Inferior parietal cortex (tissue), 1 donor: ENCODE measurements around the gene NADSYN1.
A peak's percentile ranks its signal among the peaks of the same experiment; 100 is the strongest.
"Not testable (repeated sequence)": the region's sequence is repeated elsewhere in the genome, so short reads cannot be mapped to it uniquely, and the experiment has no call there.

ENCODE experiments used
- DNase-seq: peaks from one replicate; pipeline ENCODE4 v3.0.0-alpha.2; 2016; ENCODE audit errors: extremely low spot score

Gene NADSYN1

DNA sequence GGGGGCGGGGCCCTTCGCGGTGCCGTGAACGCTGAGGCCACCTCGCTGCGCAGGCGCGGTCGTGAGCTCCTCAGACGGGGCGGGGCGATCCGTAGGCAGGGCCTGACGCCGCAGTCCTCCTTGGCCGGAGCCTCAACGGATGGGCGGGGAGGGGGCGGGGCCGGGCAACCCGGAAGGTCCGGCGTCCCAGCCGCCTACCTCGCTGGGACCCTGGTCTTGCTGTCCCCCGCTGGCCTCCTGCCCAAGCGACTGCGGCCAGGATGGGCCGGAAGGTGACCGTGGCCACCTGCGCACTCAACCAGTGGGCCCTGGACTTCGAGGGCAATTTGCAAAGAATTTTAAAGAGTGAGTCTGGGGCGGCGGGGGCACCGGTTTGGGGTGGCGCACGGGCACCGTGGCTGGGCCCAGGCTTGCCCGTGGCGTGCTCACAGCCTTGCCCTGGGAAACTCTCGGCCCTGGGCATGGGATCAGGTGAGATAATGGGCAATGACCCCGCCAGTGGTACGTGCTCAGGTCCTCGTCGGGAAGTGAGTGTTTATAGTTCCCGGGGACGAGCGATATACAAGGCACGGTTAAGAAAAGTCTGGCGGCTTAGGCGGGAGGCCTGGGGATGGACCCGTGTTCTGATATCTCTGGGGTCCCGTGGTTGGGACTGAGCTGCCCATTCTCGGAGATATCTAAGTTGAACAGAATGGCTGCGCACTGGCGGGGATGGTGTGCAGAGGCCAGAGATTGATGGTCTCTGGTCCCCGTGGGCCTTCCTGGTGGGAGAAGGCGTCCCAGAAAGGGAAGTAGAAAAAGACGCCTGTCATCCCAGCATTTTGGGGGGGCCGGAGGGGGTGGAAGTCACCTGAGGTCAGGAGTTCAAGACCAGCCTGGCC is at the start of gene NADSYN1:
TSS of gene NADSYN1 (plus strand) at position 167 of the 881 bp plus-strand sequence. CDS start at position 261, 94 bp downstream.
- DNase-seq: peak; percentile 89

DNA sequence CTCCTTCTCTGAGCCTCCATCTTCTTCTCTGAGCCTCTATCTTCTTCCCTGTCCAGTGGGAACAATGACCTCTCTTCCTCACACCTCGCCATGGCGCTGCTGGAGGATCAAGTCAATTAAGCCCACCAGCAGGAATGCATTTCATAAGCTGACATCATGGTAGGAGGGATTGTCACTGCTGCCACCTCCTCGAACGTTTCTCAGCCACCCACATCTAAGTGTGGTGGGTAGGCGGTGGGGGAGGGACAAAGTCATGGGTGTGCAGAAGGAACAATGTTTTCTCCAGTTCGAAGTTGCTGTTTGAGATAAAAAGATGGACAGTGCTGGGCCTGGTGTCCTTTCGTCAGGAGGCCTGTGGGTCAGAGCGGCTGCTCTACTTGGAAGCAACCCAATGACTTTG is 48.8 kb upstream of the NADSYN1 start:
- no peak for DNase-seq

DNA sequence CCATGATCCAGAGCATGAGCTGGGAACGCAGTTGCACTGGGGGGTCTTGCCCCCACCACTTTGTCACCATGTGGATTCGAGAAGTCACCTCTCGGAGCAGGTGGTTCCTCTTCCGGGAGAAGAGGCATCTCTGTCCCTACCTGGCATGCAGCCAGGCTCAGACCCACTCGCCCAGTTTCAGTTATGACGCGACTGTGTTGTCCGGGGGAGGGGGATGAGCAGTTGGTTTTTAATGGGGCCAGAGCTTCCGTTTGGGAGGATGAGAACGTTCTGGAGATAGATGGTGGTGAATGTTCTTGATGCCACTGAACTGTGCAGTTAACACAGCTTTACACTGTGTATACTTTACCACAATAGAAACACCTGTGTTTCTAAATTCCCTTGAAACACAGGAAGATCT is 46.3 kb upstream of the NADSYN1 start:
- DNase-seq: no peak

DNA sequence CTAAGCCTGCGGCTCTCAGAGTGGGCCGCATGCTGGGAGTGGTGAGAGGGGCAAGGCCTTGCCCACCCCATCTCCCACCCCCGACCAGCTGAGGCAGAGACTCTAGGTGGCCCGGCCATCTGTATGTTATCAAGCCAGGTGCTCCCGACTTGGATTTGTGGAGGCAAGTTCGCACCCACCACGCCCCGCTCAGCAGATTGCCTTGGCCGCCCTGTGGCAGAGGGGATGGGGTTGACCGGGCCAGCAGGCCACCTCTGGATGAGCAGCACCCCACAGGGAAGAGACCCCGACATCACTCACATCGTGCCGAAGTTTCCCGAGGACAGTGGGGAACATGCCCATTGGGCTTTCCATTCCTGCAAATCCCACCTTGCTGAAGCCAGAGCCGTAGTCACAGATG is 45.6 kb upstream of the NADSYN1 start:
- DNase-seq: no peak

DNA sequence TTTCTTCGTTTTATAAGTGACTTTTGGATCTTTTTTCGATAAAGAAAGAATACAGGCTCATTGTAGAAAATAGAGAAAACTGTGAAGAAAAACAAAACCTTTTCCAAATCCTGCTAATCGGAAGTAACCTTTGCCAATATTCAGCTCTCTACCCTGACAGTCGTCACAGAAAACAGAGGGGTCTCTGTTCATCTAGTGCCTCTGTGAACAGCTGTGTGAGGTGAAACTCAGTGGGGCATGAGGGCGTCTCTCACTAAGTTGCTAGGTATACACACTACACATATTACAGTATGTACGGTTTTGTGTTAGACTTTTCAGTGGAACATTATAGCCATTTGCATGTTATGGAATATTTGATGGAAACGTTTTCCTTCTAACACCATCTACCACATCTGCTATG is 44.2 kb upstream of the NADSYN1 start:
- DNase-seq: no peak

DNA sequence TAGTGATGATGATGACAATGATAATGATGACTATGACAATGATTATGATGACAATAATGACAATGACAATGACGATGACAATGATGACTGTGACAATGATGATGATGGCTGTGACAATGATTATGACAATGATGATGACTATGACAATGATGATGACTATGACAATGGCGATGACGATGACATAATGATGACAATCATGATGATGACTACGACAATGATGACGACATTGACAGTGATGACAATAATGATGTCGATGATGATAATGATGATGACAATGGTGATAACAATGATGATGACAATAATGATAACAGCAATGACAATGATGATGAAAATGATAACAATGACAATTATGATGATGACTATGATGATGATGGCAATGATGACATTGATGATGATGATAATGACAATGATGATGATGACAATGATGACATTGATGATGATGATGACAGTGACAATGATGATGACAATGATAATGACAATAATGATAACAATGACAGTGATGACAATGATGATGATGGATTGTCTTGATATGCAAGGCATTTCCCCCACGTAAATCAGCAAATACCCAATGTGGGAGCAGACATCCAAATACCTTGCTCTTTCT is 42.5 kb upstream of the NADSYN1 start:
- no peak for DNase-seq

DNA sequence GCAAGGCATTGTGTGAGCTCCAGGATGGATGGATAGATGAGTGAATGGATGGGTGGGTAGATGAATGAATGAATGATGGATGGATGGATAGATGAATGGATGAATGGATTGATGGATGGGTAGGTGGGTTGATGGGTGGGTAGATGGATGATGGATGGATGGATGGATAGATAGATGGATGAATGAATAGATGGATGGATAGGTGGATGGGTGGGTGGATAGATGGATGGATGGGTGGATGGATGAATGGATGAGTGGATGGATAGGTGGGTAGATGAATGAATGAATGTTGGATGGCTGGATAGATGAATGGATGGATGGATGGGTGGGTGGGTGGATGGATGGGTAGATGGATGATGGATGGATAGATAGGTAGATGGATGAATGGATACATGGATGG is 38.4 kb upstream of the NADSYN1 start:
- DNase-seq: no peak

DNA sequence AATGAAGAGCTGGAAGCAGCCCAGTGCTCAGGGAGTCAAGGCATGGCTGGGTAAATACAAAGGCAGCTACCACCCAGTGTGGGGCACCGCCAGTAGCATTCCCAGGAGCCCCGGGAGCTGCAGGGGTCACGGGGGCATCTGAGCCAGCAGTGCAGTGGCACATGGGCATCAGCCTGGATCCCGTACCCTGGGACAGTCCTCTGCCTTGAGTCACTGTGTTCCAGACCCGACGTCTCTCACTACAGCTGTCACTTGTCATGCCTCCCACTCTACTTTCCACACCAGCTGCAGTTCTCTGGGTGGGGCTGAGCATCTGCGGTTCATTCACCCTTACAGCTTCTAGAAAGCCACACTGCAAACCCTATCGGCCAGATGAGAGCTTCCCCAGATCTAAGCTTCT is 34.4 kb upstream of the NADSYN1 start:
- no peak for DNase-seq

DNA sequence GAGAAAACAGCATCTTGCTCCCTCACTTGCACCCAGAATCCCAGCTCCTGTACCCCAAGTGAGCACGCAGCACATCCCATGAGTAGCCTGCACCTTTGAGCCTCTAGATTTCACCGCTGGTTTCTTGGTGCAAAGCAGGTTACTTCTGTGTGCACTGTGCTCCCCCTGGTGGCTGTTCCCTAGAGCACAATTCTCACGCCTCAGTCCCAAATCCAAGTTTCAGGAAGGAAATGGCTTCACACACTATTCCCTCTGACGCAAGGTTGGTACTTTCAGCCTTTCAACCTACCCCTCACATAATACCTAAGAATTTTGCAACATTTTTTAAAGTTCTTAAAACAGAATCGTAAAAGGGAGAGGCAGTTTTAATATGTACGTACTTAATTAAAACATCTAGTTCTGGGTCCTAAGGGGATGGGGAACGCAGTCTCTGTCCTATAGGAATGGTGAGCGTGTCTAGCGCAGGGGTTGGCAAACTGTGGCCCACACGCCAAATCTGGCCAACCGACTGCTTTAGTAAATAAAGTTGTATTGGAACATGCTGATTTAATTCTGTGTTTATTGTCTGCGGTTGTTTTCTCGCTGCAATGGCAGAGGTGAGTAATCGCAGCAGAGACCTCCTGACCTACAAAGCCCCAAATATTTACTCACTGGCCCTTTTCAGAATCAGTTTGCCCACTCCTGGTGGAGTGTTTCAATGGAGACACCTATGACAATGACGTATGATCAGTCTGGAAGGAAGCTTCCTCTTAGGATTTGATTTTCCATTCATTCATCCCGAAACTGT is 32.4 kb upstream of the NADSYN1 start:
- DNase-seq: peak; percentile 46

DNA sequence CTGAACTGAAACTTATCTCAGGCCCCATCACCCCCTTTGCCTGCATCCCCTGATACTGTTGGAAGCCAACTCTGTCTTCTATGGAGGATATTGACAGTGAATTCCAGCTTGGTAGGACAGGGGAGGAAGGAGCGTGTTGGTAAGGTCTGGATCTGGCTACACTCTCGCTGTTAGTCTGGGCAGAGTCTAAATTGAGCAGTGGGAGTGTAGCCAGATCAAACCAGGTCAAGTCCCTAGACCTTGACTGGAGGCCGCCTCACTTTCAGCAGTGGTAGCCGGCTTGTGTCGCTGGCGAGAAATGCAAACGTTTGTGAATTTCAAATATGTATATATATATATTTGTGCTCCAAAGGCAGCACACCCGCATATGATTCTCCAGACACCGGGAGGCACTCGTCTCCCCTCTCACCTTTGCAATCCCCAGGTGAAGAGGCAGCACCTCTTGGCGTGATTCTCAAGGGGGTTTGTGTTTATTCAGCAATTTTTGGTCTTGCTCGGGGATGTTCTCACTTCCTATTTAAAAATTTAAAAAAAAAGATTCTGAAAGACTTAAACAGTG is 31.5 kb upstream of the NADSYN1 start:
- DNase-seq: no peak

DNA sequence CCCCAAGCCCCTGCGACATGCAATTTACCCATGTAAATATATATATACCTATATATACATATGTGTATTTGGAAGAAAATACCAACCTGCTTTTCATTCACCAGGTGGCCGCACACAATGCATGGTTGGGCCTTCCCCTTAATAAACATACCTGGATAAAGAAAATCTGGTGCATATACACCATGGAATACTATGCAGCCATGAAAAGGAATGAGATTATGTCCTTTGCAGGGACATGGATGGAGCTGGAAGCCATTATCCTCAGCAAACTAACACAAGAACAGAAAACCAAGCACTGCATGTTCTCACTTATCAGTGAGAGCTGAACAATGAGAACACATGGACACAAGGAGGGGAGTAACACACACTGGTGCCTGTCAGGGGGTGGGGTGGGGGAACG is 30.7 kb upstream of the NADSYN1 start:
- not testable (repeated sequence) for DNase-seq

DNA sequence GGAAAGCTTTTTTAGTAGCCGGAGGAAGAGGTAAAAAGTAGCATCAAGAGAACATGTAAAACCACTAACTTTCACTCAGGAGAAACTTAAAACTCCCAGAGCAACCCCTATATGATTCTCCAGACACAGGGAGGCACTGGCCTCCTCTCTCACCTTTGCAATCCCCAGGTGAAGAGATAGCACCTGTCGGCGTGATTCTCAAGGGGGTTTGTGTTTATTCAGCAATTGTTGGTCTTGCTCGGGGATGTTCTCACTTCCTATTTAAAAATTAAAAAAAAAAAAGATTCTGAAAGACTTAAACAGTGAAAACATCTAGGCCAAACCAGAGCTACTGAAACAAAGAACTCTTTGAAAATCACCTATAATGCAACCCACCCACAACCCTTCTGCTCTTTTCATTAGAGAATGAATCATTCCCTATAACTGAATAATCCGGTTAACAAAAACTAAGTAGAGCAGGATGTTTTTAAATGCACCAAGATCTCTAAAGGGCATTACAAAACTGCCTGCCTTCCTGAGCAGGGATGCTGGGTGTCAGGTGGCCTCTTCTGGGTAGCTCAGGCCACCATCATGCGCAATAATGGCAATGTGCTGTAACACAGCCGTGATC is 29.7 kb upstream of the NADSYN1 start:
- no peak for DNase-seq

DNA sequence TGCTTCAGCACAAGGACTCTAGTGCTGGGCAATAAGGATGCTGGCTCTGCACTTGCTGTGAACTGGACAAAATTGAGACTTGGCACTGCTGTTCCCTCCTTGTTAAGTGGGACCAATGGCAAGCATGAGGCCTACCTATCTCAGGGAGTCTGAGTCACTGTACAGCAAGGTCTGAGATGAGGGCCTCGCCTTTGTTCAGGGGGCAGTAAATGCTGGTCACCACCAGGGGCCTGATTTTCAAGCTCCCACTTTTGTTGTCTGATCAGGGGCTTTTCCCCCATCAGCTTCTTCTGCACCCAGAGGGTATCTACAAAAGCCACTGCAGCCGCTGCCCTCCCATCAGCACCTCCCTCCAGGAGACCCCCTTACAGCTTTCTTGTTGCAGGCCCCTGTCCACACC is 27.6 kb upstream of the NADSYN1 start:
- DNase-seq: no peak

DNA sequence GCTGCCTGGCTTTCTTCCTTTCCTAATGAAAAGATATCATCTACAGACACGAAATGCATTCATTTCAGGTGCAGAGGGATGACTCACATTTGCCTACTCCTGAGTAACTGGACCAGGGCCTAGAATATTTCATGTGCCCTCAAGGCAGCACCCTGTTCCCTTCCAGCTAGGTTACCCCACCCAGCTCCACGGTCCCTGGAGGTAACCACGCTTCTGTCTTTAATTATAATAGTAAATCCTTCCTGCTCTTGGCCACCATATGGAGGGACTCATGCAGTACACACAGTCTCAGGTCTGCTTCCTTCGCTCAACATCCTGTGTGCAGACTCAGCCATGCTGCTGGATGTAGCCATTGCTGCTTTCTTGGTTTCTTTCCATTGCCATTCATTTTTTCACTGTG is 27.1 kb upstream of the NADSYN1 start:
- DNase-seq: no peak

DNA sequence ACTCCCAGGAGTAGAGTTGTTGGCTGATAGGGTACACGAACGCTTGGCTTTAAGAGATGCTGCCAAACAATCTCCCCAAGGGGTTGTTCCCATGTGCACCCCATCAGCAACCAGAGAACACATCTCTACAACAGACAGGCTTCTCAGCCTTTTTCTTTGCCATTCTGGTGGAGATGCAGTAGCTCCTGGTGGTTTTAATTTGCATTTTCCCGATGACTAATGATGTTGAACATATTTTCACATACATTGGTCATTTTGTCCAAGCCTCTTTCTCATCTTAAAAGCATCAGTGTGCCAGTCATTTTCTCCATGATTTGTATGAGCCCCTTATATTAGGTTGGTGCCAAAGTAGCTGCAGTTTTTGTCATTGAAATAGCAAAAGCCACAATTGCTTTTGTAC is 26.6 kb upstream of the NADSYN1 start:
- DNase-seq: no peak

DNA sequence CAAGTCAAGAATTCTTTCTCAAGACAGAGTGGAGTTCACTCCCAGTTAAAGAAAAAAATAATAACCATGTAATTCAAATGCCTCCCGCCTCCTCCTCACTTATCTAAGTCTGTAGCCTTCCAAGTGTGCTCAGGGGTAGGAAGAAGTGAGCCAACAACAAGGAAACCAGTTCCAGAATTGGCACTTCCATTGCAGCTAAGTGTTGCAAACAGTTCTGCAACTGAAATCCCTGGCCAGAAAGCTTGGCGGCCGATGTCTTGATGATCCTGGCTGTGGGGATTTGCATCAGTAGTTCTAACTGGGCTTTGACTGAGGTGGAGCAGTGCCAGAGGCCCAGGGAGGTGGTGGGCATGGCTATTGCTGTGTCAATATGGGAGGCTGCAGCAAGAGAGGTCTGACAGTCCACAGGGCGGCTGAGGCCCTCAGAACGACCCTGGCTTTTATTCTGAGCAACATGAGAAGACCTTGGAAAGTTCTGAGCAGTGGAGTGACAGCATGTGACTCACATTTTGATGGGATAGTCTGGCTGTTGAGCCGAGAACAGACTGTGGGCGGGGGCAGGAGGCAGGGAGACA is 24.1 kb upstream of the NADSYN1 start:
- no peak for DNase-seq

DNA sequence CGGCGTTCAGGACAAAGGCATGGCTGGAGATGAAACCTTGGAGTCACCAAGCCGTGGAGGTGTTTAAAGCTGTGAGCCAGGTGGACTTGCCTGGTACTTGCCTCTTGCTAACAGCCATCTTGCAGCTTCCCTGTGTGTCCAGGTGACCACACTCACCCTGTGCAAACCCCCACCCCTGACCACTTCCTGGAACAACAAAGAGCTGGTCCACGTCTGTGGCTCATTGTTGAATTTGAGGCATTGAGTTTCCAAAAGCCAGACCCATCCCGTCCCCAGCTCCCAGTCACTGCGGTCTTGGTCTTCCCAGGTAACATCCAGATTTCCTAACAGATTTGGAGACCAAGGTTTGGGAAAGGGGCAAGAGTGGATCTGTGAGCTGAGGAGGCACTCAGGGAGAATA is 23.3 kb upstream of the NADSYN1 start:
- no peak for DNase-seq

DNA sequence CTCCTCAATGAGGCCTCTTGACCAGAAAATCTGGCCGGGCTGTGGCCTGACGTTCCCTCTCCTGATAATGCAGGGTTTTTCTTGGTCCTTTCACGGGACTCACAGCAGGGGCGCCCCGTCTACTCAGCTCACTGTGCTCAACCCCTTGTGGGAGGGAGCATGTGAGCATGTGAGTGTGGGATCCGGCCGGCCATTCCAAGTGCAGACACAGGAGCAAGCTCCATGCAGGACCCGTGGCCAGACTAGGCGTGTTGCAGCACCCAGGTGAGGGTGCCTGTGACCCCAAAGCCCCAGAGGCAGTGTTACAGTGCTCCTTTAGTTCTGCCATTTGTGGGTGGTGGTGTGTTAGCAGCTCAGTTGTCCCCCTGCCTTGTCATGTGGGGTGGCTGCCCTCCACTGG is 22.8 kb upstream of the NADSYN1 start:
- DNase-seq: no peak

DNA sequence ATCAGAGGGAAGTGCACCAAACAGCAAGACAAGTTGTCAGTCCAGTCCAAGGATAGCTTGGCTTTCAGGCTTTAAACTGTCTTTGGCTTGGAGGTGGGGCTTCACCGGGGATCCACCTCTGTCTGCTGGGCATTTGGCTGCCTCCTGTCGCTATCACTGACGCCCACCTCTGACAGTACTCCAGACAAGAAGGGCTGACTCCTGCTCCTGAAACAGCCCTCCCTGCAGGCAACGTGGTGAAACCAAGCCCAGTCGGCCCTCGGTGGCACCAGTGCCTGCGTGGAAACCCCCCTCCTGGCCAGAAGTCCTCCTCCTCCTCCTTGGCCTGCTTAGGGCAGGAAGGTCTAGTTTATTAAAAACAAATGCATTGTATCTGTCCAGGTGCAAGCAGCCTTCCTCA is 21.7 kb upstream of the NADSYN1 start:
- no peak for DNase-seq

DNA sequence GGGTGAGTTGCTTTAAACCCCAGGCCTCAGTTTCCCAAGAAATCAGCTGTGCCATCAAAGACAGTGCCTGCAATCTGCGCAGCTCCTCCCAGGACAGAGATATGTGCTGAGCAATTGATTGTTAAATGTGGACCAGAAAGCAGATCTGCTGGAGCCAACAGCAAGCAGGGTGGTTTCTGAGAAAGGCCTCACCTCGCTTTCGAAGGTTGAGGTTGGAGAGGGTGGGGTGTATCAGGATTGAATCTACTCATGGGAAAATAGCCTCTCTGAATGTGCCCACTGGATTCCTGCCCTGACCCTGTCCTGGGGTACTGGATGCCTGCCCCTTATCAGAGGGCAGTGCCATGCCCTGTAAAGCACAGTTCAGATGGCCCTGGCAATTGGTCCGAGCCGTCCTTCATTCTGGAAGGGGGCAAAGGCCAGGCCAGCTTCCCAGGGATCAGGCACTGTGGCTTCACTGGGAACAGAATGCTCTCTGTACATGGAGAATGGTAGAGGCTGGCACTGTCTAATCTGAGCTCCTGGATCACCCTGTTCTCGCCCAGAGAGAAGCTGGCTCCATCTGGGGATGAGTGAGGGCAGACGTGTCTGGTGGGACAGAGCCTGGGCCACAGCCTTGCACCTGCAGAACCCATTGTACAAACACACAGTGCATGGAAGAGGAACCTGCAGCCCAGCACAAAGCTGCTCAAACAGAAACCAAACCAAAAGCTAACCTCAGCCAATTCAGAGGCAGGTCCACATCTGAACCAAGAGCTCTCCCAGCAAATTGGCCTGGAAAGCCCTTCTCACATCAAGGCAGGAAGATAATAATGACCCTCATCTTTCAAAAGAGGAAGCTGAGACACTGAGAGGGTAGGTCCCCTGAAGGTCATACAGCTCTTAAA is 20.0 kb upstream of the NADSYN1 start:
- DNase-seq: peak; percentile 63
